GM19035 (cell line): ENCODE data around the gene AGAP1.

Experiments
- ATAC-seq: cut with Tn5 transposase; IDR thresholded peaks from one replicate; pipeline ENCODE4 v1.9.1; 2021; ENCODE audit not compliant: unreplicated experiment

The AGAP1 gene

DNA sequence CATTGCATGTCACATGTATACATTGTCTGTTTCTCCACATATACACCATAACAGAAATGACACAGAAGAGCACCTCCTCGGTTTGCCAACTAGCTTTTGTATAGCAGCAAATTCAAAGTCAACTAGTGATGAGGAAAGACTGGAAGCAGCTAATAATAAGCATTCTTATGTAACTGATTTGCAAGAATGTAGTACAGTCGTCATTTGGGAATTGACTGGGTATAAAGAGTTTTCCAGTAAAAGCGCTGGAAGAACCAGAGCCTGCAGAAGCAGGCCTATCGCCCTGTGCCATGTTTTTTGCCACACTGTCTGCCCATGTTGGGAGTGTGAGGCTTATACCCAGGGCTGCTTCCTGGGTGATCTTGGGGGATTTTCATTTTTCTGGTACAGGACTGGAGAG is 363.8 kb downstream of the AGAP1 start:
- no peak for ATAC-seq

DNA sequence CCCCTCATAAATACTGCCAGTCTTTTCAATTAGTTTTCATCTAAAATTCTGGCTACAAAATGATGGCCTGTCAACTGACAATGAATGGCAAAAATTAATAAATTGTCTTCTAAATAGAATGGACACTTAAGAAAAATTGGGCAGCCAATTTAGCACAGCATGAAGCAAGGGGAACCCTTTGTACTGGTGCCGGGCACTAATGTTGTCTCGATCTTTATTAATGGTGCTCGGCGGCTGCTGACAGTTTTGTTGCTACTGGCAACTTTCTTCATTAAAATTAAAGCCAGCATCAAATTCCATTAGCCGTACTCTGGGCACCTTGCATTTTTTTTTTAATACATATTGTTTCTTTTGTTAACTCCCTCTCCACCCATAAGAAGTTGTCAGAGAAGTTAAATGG is 365.0 kb downstream of the AGAP1 start:
- no peak for ATAC-seq

DNA sequence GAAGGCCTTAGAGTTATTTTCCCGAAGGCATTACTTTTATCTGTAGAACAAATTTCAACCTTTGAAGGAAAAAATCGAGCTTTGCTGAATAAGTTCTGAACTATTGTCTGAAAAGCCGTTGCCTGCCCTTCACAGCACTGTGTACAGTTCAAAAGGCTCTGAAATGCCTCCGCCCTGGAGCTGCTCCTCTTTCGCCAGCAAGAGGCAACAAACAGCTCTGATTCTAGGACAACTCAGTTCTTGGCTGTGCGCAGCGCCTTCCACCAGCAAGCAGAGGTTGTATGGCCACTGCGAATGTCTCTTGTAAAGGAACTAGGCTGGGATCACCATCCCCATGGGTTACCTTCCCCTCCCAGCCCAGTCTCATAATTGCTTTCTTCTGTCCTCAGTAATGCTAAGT is 365.8 kb downstream of the AGAP1 start:
- no peak for ATAC-seq

DNA sequence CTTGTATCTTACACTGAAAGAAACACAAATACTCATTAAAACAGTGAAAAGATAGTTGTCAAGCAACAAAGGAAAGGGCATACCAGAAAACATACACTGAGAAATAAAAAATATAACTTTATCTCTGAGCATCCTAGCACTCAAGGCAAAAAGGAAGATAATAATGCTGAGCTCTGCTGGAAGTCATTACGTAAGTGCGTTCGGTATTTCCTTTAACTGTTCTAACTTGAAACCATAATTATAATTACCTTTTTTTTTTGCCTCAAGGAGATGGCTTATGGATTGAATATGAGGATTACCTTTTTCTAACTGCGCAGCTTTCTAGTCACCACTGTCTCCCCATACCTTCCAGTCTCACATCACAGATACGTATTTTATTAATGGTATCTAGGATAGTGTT is 366.3 kb downstream of the AGAP1 start:
- ATAC-seq: no peak

DNA sequence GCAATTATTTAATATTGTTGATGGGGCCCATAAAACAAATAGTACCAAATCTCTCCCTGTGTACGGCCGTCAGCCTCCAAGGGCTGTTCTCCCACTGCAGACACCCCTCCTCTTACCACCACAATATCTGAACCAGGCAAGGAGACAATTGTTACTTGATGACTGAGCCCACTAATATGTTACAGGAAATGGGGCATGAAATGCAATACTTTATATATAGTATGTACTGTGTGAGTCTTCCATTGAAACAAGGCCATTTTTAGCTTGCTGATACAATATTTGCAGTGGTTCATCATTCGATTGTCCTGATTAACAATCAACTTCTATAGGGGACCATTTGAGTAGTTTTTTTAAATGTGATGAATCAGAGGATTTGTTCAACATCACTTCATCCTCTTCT is 367.0 kb downstream of the AGAP1 start:
- ATAC-seq: no peak

DNA sequence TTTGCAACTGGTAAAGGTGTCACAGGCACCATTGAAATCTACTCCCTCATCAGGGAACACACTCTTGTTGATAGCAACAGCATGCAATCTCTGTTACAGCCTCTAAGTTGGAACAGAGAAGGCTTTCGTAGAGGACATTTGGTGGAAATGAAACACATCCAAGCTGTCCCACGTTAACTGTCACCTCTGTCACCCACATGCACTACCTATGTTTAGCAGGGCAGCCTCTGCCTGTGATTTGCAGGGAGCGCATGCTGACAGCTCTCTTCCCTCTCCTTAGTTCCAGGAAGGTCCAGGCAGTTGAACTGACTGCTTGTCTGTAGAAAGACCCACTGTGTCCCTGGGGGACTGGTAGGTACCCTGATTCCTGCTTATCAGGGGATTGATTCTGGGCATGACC is 367.5 kb downstream of the AGAP1 start:
- no peak for ATAC-seq

DNA sequence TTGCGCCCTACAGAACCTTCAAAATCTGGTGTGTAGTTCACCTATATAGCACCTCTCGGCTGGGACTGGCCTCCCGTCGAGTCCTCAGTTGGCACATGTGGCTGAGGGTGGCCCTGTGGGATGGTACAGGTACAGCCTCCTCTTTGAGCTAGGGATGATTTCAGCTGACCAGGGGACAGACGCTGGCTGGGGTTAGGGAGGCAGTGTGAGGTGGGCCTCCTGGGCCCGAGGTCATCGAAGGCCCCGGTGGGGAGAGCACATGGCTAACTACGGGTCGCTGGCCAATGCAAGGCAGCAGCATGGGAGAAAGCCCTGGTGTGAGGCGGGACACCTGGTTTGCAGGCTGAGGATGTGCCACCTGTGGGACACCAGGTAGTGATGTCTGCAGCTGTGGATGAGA is 369.6 kb downstream of the AGAP1 start:
- no peak for ATAC-seq

DNA sequence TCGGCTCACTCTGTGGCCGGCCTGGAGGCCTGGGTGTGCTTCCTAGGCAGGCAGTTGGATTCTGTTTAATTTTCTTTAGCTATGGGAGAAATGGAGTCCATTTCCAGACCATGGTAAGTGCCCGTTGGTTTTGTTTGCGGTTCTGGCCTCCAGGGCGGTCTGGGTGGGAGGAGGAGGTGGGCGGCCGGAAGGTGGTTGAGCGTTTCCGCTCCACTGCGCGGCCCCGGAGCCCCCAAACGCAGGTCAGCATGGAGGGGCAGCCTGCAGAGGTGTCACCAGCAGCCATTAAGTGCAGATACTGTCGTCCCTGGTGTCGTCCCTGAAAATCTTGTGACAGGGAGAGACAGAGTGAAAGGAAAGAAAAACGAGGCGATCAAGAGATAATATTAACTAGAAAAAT is 370.5 kb downstream of the AGAP1 start:
- ATAC-seq: no peak

DNA sequence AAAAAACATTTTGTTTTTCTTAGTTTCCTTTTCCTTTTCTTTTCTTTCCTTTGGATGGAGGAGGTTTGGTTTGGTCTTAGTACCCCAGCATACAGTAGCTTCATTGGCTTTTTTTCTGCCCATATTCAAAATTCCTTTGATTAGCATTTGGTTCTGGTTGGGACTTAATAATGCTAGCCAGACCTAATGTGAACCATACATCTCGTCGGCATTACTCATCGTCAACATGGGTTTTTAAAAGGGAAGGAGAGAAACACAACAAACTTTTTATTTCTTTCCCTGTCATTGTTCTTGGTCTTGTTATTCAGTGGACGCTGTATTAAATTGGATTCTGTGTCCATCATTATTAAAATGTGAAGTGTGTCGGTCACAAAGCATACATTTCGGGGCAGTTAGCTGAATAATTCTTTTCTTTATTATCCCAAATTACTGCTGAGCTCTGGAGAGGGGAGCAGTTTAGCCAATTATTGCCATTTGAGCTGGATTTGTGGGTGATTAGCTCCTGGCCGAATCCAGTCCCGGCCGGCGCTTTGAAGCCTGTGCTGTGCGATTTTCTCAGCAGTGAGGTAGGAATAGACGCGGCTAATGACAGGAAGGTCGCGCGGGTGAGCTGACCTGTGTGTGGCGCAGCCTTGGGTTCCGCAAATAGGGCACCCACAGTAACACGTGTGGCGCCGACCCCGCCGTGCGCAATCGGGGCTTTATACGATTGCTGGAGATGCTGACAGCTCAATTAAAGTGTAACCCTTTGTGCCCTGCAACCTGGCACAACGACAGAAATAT is 371.1 kb downstream of the AGAP1 start:
- no peak for ATAC-seq

DNA sequence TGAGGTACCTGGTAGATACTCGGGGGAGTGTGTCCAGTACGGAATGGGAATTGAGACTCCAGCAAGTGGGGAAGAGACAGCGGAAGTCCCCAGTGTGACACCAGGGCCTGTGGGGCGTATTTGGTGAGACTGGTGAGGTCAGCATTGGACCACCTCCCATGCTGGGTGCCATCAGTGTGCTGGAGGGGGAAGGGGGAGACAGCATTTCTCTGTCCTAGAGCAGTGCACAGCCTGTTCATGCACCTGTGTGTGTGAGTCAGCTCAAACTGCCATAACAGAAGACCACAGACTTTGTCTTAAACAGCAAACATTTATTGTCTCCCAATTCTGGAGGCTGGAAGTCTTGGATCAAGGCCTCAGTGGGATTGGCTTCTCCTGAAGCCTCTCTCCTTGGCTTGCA is 372.5 kb downstream of the AGAP1 start:
- ATAC-seq: no peak

DNA sequence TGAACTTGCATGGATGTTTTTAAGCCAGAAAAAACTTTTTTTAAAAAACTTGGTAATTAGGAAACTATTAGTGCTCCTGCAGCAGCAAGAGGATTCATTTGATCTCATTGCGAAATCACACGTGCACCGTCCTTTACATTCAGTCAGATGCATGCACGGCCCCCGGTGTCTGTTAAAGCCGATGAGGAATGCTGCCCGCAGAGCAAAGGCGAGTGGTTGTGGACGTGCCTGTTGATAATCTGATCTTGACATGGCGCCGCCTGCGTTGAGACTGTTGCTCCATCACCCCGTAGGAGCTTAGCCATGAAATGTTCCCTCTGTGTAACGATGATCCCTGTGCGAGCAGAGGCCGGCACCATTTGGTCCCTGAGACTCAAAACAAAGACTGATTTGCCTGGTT is 374.4 kb downstream of the AGAP1 start:
- ATAC-seq: no peak

DNA sequence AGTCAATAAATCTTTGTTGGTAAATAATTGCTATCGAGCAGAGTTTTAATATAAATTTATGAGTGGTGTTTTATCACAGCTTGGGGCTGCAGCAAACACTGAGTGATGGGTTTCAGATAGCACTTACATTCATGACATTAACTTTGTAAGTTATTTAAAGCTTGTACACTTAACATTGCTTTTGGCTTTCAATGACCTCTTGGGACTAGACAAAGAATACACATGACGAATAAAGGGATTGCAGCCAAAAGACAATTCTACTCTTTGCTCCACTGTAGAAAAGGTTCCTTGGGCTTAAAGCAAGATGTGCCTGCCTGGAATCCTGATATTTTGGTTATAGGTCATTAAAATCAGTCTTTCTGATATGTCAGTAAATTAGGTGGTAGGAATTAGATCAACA is 374.8 kb downstream of the AGAP1 start:
- no peak for ATAC-seq

DNA sequence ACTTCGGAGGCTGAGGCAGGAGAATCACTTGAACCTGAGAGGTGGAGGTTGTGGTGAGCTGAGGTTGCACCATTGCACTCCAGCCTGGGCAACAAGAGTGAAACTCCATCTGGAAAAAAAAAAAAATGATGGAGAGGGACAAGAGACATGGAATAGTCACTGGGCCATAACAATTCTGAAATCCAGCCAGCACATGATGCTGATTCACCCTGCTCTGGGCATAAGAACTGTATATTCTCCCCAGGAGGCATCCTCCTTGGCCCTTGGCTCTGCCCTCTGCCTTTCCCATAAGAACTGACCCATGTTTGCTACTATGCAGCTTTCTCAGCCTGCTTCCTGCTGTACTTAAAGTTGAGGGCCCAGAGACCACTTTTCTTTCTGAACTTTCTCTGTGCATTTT is 376.7 kb downstream of the AGAP1 start:
- no peak for ATAC-seq

DNA sequence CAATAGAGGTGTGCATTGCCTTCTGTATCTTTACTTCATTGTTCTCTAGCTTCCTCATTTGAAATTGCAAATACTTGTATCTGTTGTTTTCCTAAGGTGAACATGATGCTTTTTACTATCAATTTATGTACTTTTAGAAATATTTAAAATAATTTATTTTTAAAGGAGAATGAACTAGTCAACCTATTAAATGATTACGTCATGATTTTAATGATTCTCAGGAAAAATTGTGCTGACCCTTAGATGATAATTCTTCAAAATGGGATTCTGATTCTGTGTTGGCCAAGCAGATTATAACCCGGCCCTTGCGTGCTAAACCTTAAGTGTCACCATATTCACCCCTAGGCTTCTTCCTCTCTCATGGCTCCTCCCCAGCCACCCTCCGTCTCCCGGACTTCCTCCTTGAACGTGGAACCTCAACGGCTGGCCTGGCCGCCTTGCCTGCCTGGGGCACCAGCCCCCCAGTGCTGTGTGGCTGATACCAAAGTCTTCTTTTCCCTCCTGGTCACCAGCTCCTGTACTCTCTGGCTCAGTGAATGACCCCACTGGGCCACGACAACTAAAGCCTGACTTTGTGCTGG is 382.3 kb downstream of the AGAP1 start:
- ATAC-seq: no peak

DNA sequence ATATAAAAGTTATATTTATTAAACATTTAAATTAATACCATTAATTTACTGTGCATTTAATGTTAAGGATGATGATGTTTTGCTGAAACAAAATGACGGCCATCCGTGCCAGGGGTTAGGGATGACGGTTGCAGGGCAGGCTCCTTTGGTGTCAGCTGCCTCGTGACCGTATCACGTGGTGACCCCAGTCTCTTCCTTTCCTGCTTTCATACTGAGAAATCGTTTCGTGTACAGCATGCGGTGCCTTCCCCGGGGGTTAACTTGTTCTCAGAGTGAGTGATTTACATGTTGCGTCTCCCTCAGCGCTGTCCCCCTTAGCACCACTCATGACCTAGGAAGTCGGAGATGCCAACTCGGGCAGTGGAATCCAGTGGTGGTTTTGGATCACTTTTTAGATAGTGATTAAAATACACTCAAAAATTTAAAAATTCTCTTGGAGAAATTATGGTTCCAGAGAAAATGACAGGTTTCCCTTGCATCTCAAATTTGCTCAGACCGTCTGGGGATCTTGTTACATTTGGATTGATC is 383.5 kb downstream of the AGAP1 start:
- ATAC-seq: no peak

DNA sequence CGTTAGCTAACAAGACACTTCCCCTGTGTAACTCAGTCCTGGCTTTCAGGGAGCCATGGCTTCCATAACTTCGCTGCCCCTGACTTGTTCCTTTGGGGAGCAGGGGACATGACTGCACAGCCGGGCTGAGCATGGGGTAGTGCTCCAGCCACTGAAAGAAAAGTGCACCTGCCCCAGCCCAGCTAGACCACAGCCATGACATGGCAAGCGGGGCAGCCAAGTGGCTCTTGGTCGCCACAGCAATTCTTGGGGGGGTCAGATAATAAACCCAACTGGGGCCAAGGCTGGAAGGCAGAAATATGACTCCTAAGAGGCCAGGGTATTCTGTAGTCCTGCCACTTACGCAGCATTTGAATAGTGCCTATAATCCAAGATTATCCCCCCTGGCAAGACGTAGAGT is 385.3 kb downstream of the AGAP1 start:
- ATAC-seq: no peak

DNA sequence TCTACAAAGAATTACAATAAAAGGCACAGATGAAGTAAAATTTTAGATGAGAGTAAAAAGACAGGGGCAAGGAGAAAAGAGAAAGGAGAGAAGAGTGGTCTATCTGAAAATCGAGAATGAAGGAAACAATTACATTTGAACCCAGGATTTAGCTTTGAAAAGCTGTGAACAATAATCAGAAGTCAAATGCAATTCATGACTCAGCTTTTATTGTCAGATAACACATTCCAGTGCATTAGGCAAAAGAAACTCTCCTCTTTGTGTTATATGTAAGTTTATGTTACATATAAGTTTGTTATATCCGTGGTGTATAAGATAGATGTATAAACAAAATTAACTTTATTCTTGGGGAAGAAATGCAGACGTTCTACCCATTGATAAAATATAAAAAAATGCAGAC is 389.8 kb downstream of the AGAP1 start:
- no peak for ATAC-seq

DNA sequence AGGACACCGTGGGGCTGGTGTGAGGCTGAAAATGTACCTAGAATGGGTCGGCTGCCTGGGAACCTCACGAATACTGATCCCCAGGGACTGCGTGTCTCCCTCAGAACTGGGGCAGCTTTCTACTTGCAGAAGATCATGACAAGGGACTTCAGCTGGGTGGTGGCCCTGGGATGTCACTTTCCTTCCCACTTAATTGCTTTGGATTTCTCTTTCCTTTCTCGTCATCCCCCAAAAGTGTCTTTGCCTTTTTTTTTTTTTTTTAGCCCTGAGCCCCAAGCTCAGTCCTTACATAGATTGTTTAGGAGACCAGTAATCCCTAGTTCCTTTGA is 395.4 kb downstream of the AGAP1 start:
- ATAC-seq: no peak

DNA sequence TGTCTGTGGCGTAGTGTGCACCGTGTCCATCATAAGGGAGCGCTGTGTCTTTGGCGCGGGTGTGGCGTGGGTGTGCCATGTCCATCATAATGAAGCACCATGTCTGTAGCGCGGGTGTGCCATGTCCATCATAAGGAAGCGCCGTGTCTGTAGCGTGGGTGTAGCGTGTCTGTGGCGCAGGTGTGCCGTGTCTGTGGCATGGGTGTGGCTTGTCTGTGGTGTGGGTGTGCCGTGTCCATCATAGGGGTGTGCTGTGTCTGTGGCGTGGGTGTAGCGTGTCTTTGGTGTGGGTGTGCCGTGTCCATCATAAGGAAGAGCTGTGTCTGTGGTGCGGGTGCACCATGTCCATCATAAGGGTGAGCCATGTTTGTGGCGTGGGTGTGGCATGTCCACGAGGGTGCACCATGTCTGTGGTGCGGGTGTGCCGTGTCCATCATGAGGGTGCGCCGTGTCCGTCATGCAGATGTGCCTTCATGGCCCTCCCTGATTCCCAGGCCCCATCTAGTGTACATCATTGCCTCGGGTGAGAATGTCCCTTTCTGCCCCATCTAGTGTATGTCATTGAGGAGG is 399.4 kb downstream of the AGAP1 start:
- ATAC-seq: no peak

DNA sequence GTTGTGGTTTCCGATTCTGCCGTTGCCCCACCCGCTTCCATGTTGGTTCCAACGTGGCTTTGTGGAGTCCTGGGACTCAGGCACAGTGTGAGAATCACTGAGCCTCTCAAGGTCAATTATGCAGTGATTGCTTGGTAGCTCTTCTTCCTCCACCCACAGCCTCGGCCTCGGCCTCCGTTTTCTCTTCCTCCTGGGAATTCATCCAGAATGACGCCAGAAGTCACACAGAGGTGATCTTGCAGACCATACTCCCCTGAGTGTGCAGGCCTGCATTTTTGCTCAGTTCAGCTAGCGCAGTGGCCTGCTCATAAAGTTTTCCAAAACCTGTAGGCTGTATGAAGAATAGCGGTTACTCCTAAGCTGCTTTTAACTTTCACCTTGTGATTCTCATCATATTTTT is 401.0 kb downstream of the AGAP1 start:
- no peak for ATAC-seq

DNA sequence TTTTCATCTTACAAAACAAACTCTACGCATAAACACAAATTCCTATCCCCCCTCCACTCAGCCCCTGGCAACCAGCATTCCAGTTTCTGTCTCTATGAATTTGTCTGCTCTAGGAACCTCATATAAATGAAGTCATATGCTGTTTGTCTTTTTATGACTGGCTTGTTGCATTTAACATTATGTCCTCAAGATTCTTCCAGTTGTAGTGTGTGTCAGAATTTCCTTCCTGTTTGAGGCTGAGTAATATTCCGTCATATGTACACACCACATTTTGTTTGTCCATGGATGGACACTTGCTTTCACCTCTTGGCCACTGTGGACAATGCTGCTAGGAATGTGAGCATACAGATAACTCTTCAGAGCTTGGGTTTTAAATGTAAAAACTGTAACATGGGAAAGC is 402.2 kb downstream of the AGAP1 start:
- ATAC-seq: no peak

DNA sequence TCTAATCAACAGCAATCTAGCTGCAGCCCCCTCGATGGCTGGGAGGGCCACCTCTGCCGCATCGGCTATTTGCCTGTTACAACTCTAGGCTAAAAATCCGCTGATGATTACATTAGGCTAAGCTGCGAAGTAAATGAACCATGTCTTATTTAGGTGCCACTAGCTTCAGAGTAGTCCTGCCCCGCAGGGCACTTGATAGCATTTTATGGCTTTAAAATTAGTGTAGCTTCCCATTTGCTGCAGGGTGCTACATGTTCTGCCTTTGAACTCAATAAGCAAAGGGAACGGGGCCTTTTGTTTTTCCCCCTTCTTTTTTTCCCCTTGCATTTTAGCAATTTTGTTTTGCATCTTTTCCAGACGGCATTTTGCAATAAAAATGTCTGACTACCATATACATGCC is 404.1 kb downstream of the AGAP1 start:
- ATAC-seq: no peak

DNA sequence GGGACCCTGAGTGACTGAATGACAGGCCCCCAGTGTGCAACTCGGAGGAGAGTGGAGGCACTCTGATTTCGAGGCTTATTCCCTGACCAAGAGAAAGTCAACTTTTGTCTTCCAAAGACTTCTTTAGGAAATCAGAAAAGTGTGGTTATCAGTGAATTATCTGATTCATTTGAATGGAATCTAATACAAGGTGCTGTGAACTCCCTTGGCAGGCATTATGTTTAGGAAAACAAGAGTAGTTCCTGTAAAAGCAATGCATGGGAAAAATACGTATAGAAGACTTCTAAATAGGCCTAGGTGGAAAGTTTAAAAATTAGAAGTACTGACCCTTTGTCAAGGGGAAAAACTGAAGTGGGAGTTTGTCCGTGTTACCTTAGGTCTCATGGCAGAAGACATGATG is 404.9 kb downstream of the AGAP1 start:
- ATAC-seq: no peak
